ENCODE data around the gene CX3CL1.

Gene CX3CL1

GRCh38 chr16:57360321-57360935 lies 11.9 kb upstream of the CX3CL1 start:
- no peak overlapping the region for H4K12ac ChIP-seq (ENCODE audit: low read depth, low read length)
- H2BK5ac ChIP-seq (ENCODE audit: low read depth, low read length, poor library complexity): no peak overlapping the region
- no peak for DNase-seq
- no peak overlapping the region for H2AK5ac ChIP-seq (ENCODE audit: low read length)
- no peak overlapping the region for H3K27ac ChIP-seq (ENCODE audit: low read depth, low read length)
- H4K91ac ChIP-seq (ENCODE audit: low read depth, low read length): no peak overlapping the region
- H3K23ac ChIP-seq (ENCODE audit: low read length): no peak overlapping the region
- no peak overlapping the region for H2BK12ac ChIP-seq (ENCODE audit: low read length)
- H3K18ac ChIP-seq (ENCODE audit: low read length): no peak overlapping the region
- no peak overlapping the region for H2AFZ ChIP-seq (ENCODE audit: insufficient read depth, low read length, poor library complexity)
- H3K14ac ChIP-seq (ENCODE audit: low read length): no peak overlapping the region
- no peaks in the 10 kb centered on the region for H3K4me1 ChIP-seq (ENCODE audit: control insufficient read depth in 1 of 2, insufficient read depth in 2 of 2, low read length in 2 of 2)
- no CpG with 5 or more reads among the region's 16 CpGs for WGBS (ENCODE audit: extremely low coverage, insufficient coverage, insufficient read length)
- no peaks in the 10 kb centered on the region for H3K36me3 ChIP-seq (ENCODE audit: control insufficient read depth in 1 of 2, insufficient read depth in 2 of 2, low read length in 2 of 2)
- no peak overlapping the region for H4K8ac ChIP-seq (ENCODE audit: low read depth, low read length)
- no peak overlapping the region for H3K9ac ChIP-seq (ENCODE audit: low read length)
- no peaks in the 10 kb centered on the region for H3K27me3 ChIP-seq (ENCODE audit: insufficient read depth, low read length)
- no peak overlapping the region for H2BK120ac ChIP-seq (ENCODE audit: insufficient read depth, low read length, poor library complexity)
- H3K9me3 ChIP-seq (ENCODE audit: insufficient read depth, low read depth, low read length): peaks cover 3% of the 10 kb centered on the region
- H3K4me2 ChIP-seq (ENCODE audit: low read length): no peak overlapping the region
- no peaks in the 10 kb centered on the region for H3K79me2 ChIP-seq (ENCODE audit: control insufficient read depth, insufficient read depth, low read length, poor library complexity)
- H3K4me3 ChIP-seq (ENCODE audit: low read depth, low read length): no peak overlapping the region
- H3K4ac ChIP-seq (ENCODE audit: low read depth, low read length): no peak overlapping the region
- H3K79me1 ChIP-seq (ENCODE audit: low read length): no peaks in the 10 kb centered on the region

GRCh38 chr16:57361404-57361803 lies 10.9 kb upstream of the CX3CL1 start:
- H3K27me3 ChIP-seq (ENCODE audit: insufficient read depth, low read length): no peaks in the 10 kb centered on the region
- no peak overlapping the region for H3K9ac ChIP-seq (ENCODE audit: low read length)
- no peak overlapping the region for H4K8ac ChIP-seq (ENCODE audit: low read depth, low read length)
- H4K12ac ChIP-seq (ENCODE audit: low read depth, low read length): no peak overlapping the region
- no peak overlapping the region for H3K4ac ChIP-seq (ENCODE audit: low read depth, low read length)
- H3K23ac ChIP-seq (ENCODE audit: low read length): no peak overlapping the region
- H4K91ac ChIP-seq (ENCODE audit: low read depth, low read length): no peak overlapping the region
- H3K27ac ChIP-seq (ENCODE audit: low read depth, low read length): no peak overlapping the region
- H2BK12ac ChIP-seq (ENCODE audit: low read length): no peak overlapping the region
- no peak overlapping the region for H2AFZ ChIP-seq (ENCODE audit: insufficient read depth, low read length, poor library complexity)
- no peak overlapping the region for H3K18ac ChIP-seq (ENCODE audit: low read length)
- no peak overlapping the region for H3K14ac ChIP-seq (ENCODE audit: low read length)
- H2BK120ac ChIP-seq (ENCODE audit: insufficient read depth, low read length, poor library complexity): no peak overlapping the region
- H3K36me3 ChIP-seq (ENCODE audit: control insufficient read depth in 1 of 2, insufficient read depth in 2 of 2, low read length in 2 of 2): no peaks in the 10 kb centered on the region
- no peak overlapping the region for H3K4me3 ChIP-seq (ENCODE audit: low read depth, low read length)
- no peak for DNase-seq
- H2AK5ac ChIP-seq (ENCODE audit: low read length): no peak overlapping the region
- no CpG with 5 or more reads among the region's 4 CpGs for WGBS (ENCODE audit: extremely low coverage, insufficient coverage, insufficient read length)
- H3K9me3 ChIP-seq (ENCODE audit: insufficient read depth, low read depth, low read length): peaks cover 3% of the 10 kb centered on the region
- no peak overlapping the region for H3K4me2 ChIP-seq (ENCODE audit: low read length)
- H3K79me2 ChIP-seq (ENCODE audit: control insufficient read depth, insufficient read depth, low read length, poor library complexity): no peaks in the 10 kb centered on the region
- H3K4me1 ChIP-seq (ENCODE audit: control insufficient read depth in 1 of 2, insufficient read depth in 2 of 2, low read length in 2 of 2): no peaks in the 10 kb centered on the region
- no peak overlapping the region for H2BK5ac ChIP-seq (ENCODE audit: low read depth, low read length, poor library complexity)
- no peaks in the 10 kb centered on the region for H3K79me1 ChIP-seq (ENCODE audit: low read length)

- H3K4me2 ChIP-seq (ENCODE audit: low read length): no peak overlapping the region
- WGBS (ENCODE audit: extremely low coverage, insufficient coverage, insufficient read length): no CpG with 5 or more reads among the region's 3 CpGs
- no peaks in the 10 kb centered on the region for H3K36me3 ChIP-seq (ENCODE audit: control insufficient read depth in 1 of 2, insufficient read depth in 2 of 2, low read length in 2 of 2)
- no peak overlapping the region for H3K23ac ChIP-seq (ENCODE audit: low read length)
- H3K27ac ChIP-seq (ENCODE audit: low read depth, low read length): no peak overlapping the region
- H2BK5ac ChIP-seq (ENCODE audit: low read depth, low read length, poor library complexity): no peak overlapping the region
- no peak overlapping the region for H4K12ac ChIP-seq (ENCODE audit: low read depth, low read length)
- H3K27me3 ChIP-seq (ENCODE audit: insufficient read depth, low read length): no peaks in the 10 kb centered on the region
- H3K14ac ChIP-seq (ENCODE audit: low read length): no peak overlapping the region
- no peak overlapping the region for H3K4ac ChIP-seq (ENCODE audit: low read depth, low read length)
- H2AFZ ChIP-seq (ENCODE audit: insufficient read depth, low read length, poor library complexity): no peak overlapping the region
- H2AK5ac ChIP-seq (ENCODE audit: low read length): no peak overlapping the region
- no peak for DNase-seq
- H4K8ac ChIP-seq (ENCODE audit: low read depth, low read length): no peak overlapping the region
- no peak overlapping the region for H3K4me3 ChIP-seq (ENCODE audit: low read depth, low read length)
- no peaks in the 10 kb centered on the region for H3K79me2 ChIP-seq (ENCODE audit: control insufficient read depth, insufficient read depth, low read length, poor library complexity)
- H2BK12ac ChIP-seq (ENCODE audit: low read length): no peak overlapping the region
- H3K4me1 ChIP-seq (ENCODE audit: control insufficient read depth in 1 of 2, insufficient read depth in 2 of 2, low read length in 2 of 2): no peaks in the 10 kb centered on the region
- H3K9ac ChIP-seq (ENCODE audit: low read length): no peak overlapping the region
- no peak overlapping the region for H3K18ac ChIP-seq (ENCODE audit: low read length)
- H2BK120ac ChIP-seq (ENCODE audit: insufficient read depth, low read length, poor library complexity): no peak overlapping the region
- peaks cover 3% of the 10 kb centered on the region for H3K9me3 ChIP-seq (ENCODE audit: insufficient read depth, low read depth, low read length)
- H3K79me1 ChIP-seq (ENCODE audit: low read length): no peaks in the 10 kb centered on the region
- H4K91ac ChIP-seq (ENCODE audit: low read depth, low read length): no peak overlapping the region
These were observed 8.1 kb upstream of the CX3CL1 start for GRCh38 chr16:57364143-57364542.

- H3K36me3 ChIP-seq (ENCODE audit: control insufficient read depth in 1 of 2, insufficient read depth in 2 of 2, low read length in 2 of 2): no peaks in the 10 kb centered on the region
- H2AFZ ChIP-seq (ENCODE audit: insufficient read depth, low read length, poor library complexity): no peak overlapping the region
- H2BK120ac ChIP-seq (ENCODE audit: insufficient read depth, low read length, poor library complexity): no peak overlapping the region
- H4K91ac ChIP-seq (ENCODE audit: low read depth, low read length): no peak overlapping the region
- no peak overlapping the region for H4K8ac ChIP-seq (ENCODE audit: low read depth, low read length)
- no peaks in the 10 kb centered on the region for H3K27me3 ChIP-seq (ENCODE audit: insufficient read depth, low read length)
- no peak overlapping the region for H3K23ac ChIP-seq (ENCODE audit: low read length)
- no peak for DNase-seq
- no CpG with 5 or more reads among the region's 6 CpGs for WGBS (ENCODE audit: extremely low coverage, insufficient coverage, insufficient read length)
- no peak overlapping the region for H3K4ac ChIP-seq (ENCODE audit: low read depth, low read length)
- no peaks in the 10 kb centered on the region for H3K9me3 ChIP-seq (ENCODE audit: insufficient read depth, low read depth, low read length)
- H3K4me3 ChIP-seq (ENCODE audit: low read depth, low read length): no peak overlapping the region
- no peak overlapping the region for H2AK5ac ChIP-seq (ENCODE audit: low read length)
- H3K79me2 ChIP-seq (ENCODE audit: control insufficient read depth, insufficient read depth, low read length, poor library complexity): no peaks in the 10 kb centered on the region
- no peak overlapping the region for H3K9ac ChIP-seq (ENCODE audit: low read length)
- no peak overlapping the region for H2BK5ac ChIP-seq (ENCODE audit: low read depth, low read length, poor library complexity)
- H3K79me1 ChIP-seq (ENCODE audit: low read length): no peaks in the 10 kb centered on the region
- no peak overlapping the region for H3K14ac ChIP-seq (ENCODE audit: low read length)
- H4K12ac ChIP-seq (ENCODE audit: low read depth, low read length): no peak overlapping the region
- no peaks in the 10 kb centered on the region for H3K4me1 ChIP-seq (ENCODE audit: control insufficient read depth in 1 of 2, insufficient read depth in 2 of 2, low read length in 2 of 2)
- H3K18ac ChIP-seq (ENCODE audit: low read length): no peak overlapping the region
- no peak overlapping the region for H3K4me2 ChIP-seq (ENCODE audit: low read length)
- no peak overlapping the region for H2BK12ac ChIP-seq (ENCODE audit: low read length)
- no peak overlapping the region for H3K27ac ChIP-seq (ENCODE audit: low read depth, low read length)
These were observed 5.7 kb upstream of the CX3CL1 start for GRCh38 chr16:57366544-57367040.
